IPS DF 6.9 (cell line): Measurements from ENCODE around the gene NRCAM.
"Not testable (repeated sequence)": the region's sequence is repeated elsewhere in the genome, so short reads cannot be mapped to it uniquely, and the experiment has no call there.

Experiments used
- DNase-seq: peaks from one replicate; pipeline ENCODE4 v3.0.0-alpha.2; 2013; ENCODE audit warnings: low read depth, low spot score
- H3K27ac ChIP-seq: one replicate; pipeline ENCODE4 v1.5.1; 2013; ENCODE audit warnings: low read length, control low read depth
- H3K27me3 ChIP-seq: 2 replicates; pipeline ENCODE4 v1.6.1; 2013; ENCODE audit warnings: mild to moderate bottlenecking, low read length; ENCODE audit not compliant: control insufficient read depth, insufficient read depth
- H3K36me3 ChIP-seq: 2 replicates; pipeline ENCODE4 v1.6.1; 2013; ENCODE audit warnings: low read length; ENCODE audit not compliant: control insufficient read depth, insufficient read depth
- H3K4me1 ChIP-seq: 2 replicates; pipeline ENCODE4 v1.6.1; 2013; ENCODE audit warnings: low read length; ENCODE audit not compliant: control insufficient read depth, insufficient read depth
- H3K4me3 ChIP-seq: 2 replicates; pipeline ENCODE4 v1.5.1; 2013; ENCODE audit warnings: mild to moderate bottlenecking, low read length
- H3K9me3 ChIP-seq: 2 replicates; pipeline ENCODE4 v1.6.1; 2013; ENCODE audit warnings: low read length, inconsistent platforms; ENCODE audit not compliant: control insufficient read depth, insufficient read depth
- WGBS: extraction: QIAGEN DNeasy Blood & Tissue Kit; methylation state at CpG from one replicate; pipeline ENCODE4 v1.1.7; 2013; ENCODE audit warnings: mixed read lengths, missing lambda C conversion rate; ENCODE audit not compliant: insufficient read length, insufficient coverage; 5-methylcytosine and 5-hydroxymethylcytosine counted together

NRCAM gene

DNA sequence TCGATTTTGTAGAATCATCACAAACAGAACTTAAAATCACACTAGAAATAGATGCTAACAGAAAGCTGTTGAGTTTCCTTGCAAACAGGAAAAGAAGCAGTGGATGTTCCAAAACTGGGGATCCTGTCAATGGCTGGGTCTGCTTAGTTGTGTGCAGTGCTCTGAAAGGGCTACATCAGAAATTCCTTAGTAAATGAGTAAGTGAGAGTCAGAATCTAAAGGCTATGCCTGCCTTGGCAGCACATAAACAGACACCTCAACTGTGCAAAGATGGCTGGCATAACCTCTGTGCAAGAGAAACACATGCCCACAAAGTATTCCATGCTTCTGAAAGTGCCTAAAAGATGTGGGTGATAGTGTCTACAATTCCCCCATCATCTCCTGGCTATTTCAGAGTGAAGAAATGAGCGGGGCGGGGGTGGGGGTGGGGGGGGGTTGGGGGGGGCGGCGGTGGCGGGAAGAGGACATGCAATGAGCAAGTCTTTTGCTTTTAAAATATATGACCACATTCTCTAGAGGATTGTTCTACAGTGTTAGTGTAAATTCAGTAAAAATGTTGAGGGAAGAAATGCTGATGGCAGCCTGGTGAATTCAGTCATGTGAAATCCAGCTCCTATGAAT, 187.9 kb downstream of the NRCAM start:
- DNase-seq, result no peak
- no CpG with 5 or more reads among the region's 6 CpGs for WGBS
- Histone ChIP-seq H3K4me3 (no peak overlapping the region), H3K27me3 (no peaks in the 10 kb centered on the region), H3K4me1 (no peaks in the 10 kb centered on the region), H3K9me3 (no peaks in the 10 kb centered on the region), H3K27ac (no peak overlapping the region), H3K36me3 (no peaks in the 10 kb centered on the region)

DNA sequence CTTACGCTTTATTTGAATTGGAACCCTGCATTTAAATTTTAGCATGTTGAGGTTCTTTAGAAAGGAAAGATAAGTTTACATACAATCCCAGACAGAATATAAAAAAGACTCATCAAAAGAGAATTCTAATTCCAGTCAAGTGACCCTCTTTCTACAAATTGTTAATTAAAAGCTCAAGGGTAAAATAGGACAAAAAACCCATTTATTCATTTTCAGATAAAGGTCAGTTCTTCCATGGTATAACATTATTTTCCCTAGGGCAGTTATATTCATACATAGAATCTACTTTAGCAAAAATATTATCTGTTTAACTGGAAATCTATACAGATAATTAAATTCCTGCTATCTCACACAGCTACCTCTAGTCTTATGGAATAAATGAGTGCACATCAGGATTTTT, 188.6 kb downstream of the NRCAM start:
- no CpG with 5 or more reads among the region's 1 CpG for WGBS
- Histone ChIP-seq H3K36me3 (no peaks in the 10 kb centered on the region), H3K9me3 (no peaks in the 10 kb centered on the region), H3K27me3 (no peaks in the 10 kb centered on the region), H3K4me3 (no peak overlapping the region), H3K27ac (no peak overlapping the region), H3K4me1 (no peaks in the 10 kb centered on the region)
- DNase-seq, result no peak

DNA sequence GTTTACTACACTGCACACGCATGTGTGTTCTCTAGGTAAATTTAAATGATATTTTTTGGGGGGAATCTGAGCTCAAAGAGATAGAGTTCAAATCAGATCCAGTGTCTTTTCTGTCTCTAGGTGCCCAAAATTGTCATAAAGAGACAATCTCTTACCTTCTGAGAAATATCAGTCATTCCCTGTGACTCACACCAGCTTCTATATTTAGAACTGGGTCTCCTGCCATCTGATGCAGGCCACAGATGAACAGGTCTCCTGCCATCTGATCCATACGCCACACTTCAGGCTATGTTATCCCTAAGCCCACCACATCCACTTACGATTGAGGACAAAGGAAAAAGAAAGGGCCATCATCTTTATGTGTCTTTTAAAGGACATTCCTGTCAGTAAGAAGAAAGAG, 189.7 kb downstream of the NRCAM start:
- Histone ChIP-seq H3K36me3 (no peaks in the 10 kb centered on the region), H3K4me3 (no peak overlapping the region), H3K9me3 (no peaks in the 10 kb centered on the region), H3K27ac (no peak overlapping the region), H3K4me1 (0 out of 2 replicates have a peak, but pooled peaks cover 1% of the 10 kb centered on the region), H3K27me3 (no peaks in the 10 kb centered on the region)
- no peak for DNase-seq
- WGBS, result no CpG with 5 or more reads among the region's 3 CpGs

DNA sequence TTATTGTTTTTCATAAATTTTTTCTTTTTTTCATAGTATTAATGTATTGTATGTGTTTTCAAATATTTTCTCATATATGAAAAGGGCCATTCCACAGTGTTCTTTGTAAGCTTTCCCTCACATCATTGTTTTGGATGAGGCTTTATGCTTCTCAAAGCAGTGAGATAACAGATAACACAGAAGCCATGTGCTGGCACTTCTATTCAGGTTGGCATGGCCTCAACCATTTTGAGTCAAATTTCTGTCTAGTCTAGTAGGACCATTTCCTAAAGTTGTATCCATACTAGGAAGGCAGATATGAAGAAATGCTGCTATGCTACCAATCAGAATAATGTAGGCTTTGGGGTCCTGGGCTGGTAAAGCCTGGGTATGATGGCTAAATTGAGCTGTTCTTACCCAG, 190.2 kb downstream of the NRCAM start:
- Histone ChIP-seq H3K27ac (no peak overlapping the region), H3K4me1 (0 out of 2 replicates have a peak, but pooled peaks cover 1% of the 10 kb centered on the region), H3K36me3 (no peaks in the 10 kb centered on the region), H3K27me3 (no peaks in the 10 kb centered on the region), H3K9me3 (no peaks in the 10 kb centered on the region), H3K4me3 (no peak overlapping the region)
- DNase-seq, result no peak

DNA sequence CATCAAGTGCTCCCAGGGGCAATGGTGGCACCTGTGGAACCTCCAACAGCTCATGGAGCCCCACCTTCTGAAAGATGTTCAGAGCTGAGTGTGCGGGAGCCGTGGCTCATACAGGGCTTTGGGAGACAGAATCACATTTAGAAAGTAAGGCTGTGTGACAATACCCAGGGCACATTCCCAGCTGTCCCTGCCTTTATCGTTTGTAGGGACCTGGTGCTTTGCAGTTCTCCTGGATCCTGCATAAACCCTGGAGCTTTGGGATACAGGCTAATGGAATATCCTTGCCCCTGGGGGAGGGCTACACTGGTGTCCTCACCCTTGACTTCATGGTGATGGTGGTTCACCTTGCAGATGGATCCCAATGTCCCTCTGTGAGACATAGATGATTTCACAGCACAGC, 191.2 kb downstream of the NRCAM start:
- WGBS, result no CpG with 5 or more reads among the region's 3 CpGs
- no peaks in the 10 kb centered on the region for H3K36me3 ChIP-seq
- H3K27ac ChIP-seq, result no peak overlapping the region
- no peak overlapping the region for H3K4me3 ChIP-seq
- DNase-seq, result no peak
- no peaks in the 10 kb centered on the region for H3K27me3 ChIP-seq
- no peaks in the 10 kb centered on the region for H3K9me3 ChIP-seq
- H3K4me1 ChIP-seq, result 0 out of 2 replicates have a peak, but pooled peaks cover 1% of the 10 kb centered on the region

- no CpG with 5 or more reads among the region's 3 CpGs for WGBS
- DNase-seq, result no peak
- Histone ChIP-seq H3K27me3 (no peaks in the 10 kb centered on the region), H3K4me3 (no peak overlapping the region), H3K9me3 (no peaks in the 10 kb centered on the region), H3K4me1 (0 out of 2 replicates have a peak, but pooled peaks cover 1% of the 10 kb centered on the region), H3K36me3 (no peaks in the 10 kb centered on the region), H3K27ac (no peak overlapping the region)
Measured at GRCh38 chr7:108263425-108263824, 192.8 kb downstream of the NRCAM start.

DNA sequence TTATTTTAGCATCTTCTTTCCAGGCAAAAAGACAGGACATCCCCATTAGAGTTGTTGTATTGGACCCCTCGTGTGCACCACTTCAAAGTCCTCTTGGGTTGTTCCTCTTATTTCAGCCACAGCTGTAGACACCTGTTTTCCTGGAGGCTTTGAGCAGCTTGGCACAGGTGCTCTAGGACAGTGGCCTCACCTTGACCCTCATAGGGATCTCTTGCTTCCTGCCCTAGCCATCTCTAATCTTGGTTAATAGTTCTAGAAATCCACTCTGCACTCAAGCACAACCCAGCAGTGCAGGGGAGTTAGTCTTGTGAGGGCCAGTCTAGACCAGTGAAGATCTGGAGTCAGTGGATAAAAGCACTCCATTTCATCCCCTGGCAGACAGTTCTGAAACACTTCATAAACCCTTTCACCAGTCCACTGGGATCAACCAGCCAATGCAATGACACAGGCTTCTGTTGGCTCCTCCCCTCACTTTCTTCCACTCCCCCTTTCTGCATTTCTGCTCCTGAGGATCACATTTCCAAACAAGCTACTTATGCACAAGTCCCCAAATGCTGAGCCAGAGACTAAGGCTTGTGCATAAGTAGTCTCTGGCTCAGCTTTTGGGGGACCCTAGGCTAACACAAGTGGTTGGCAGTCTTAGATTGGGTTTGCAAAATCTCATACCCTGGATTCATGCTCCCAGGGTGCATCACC, 194.5 kb downstream of the NRCAM start:
- no CpG with 5 or more reads among the region's 1 CpG for WGBS
- Histone ChIP-seq H3K9me3 (no peaks in the 10 kb centered on the region), H3K27me3 (no peaks in the 10 kb centered on the region), H3K4me3 (no peak overlapping the region), H3K36me3 (no peaks in the 10 kb centered on the region), H3K27ac (no peak overlapping the region), H3K4me1 (0 out of 2 replicates have a peak, but pooled peaks cover 1% of the 10 kb centered on the region)
- no peak for DNase-seq

- not testable (repeated sequence) for H3K27me3 ChIP-seq, H3K4me3 ChIP-seq, DNase-seq, H3K9me3 ChIP-seq, H3K27ac ChIP-seq, H3K36me3 ChIP-seq, H3K4me1 ChIP-seq
- WGBS, result no CpG with 5 or more reads among the region's 3 CpGs
Measured at GRCh38 chr7:108259447-108259846, 196.8 kb downstream of the NRCAM start.

- H3K9me3 ChIP-seq, result no peaks in the 10 kb centered on the region
- no peaks in the 10 kb centered on the region for H3K27me3 ChIP-seq
- H3K4me3 ChIP-seq, result no peak overlapping the region
- no peak for DNase-seq
- H3K36me3 ChIP-seq, result no peaks in the 10 kb centered on the region
- WGBS, result no CpG with 5 or more reads among the region's 4 CpGs
- 0 out of 2 replicates have a peak, but pooled peaks cover 1% of the 10 kb centered on the region for H3K4me1 ChIP-seq
- H3K27ac ChIP-seq, result no peak overlapping the region
Measured at GRCh38 chr7:108257954-108258353, 198.3 kb downstream of the NRCAM start.

- WGBS, result no CpG with 5 or more reads among the region's 2 CpGs
- H3K9me3 ChIP-seq, result no peaks in the 10 kb centered on the region
- no peaks in the 10 kb centered on the region for H3K36me3 ChIP-seq
- no peaks in the 10 kb centered on the region for H3K27me3 ChIP-seq
- DNase-seq, result no peak
- H3K27ac ChIP-seq, result no peak overlapping the region
- H3K4me1 ChIP-seq, result no peaks in the 10 kb centered on the region
- no peak overlapping the region for H3K4me3 ChIP-seq
Measured at GRCh38 chr7:108254259-108254658, 202.0 kb downstream of the NRCAM start.
